NCI-H526 (cell line): ENCODE data around the gene CFD.
A peak's percentile ranks its signal among the peaks of the same experiment; 100 is the strongest.
"Not testable (repeated sequence)": the region's sequence is repeated elsewhere in the genome, so short reads cannot be mapped to it uniquely, and the experiment has no call there.

Source experiments
- DNase-seq, 2 experiments: peaks; one replicate each; lab custom pipeline; 2025; lab: John Stamatoyannopoulos, UW

The CFD gene

DNA sequence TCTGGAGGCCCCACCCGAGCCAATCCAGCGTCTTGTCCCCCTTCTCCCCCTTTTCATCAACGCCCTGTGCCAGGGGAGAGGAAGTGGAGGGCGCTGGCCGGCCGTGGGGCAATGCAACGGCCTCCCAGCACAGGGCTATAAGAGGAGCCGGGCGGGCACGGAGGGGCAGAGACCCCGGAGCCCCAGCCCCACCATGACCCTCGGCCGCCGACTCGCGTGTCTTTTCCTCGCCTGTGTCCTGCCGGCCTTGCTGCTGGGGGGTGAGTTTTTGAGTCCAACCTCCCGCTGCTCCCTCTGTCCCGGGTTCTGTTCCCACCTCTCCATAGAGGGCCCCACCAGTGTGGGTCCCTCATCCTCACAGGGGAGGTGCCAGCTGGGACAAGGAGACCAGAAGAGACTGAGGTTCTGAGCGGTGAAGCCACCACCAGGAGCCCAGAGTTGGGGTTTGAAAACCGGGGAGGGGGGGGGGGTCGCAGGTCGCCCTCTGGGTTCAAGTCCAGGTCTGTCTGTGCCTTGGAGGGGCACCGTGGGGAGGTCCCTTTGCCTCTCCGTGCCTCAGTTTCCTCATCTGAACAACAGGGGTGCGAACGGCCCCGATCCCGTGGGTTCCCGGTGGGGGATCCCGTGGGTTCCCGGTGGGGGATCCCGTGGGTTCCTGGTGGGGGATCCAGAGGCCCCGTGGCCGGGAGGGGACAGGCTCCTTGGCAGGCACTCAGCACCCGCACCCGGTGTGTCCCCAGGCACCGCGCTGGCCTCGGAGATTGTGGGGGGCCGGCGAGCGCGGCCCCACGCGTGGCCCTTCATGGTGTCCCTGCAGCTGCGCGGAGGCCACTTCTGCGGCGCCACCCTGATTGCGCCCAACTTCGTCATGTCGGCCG lies 7.1 kb upstream of the CFD start, which contains the start of gene ELANE:
Gene ELANE, plus strand, starts transcription at position 168 of the 878 bp plus-strand sequence. Its CDS starts 26 bp downstream, at position 194.
- DNase-seq, result no peak

- DNase-seq, result no peak
These were observed 6.4 kb upstream of the CFD start for GRCh38 chr19:853014-853585.

DNA sequence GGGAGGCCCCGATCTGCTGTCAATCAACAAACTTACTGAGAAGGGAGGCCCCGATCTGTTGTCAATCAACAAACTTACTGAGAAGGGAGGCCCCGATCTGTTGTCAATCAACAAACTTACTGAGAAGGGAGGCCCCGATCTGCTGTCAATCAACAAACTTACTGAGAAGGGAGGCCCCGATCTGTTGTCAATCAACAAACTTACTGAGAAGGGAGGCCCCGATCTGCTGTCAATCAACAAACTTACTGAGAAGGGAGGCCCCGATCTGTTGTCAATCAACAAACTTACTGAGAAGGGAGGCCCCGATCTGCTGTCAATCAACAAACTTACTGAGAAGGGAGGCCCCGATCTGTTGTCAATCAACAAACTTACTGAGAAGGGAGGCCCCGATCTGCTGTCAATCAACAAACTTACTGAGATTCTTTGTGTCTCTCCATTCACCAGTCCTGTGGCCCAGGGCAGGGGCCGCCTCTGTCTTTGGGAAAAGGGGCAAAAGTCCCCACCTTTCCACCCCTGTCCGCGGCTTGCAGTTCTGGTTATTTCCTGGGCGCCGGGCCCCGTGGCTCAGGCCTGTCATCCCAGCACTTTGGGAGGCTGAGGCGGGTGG lies 5.7 kb upstream of the CFD start:
- not testable (repeated sequence) for DNase-seq

DNA sequence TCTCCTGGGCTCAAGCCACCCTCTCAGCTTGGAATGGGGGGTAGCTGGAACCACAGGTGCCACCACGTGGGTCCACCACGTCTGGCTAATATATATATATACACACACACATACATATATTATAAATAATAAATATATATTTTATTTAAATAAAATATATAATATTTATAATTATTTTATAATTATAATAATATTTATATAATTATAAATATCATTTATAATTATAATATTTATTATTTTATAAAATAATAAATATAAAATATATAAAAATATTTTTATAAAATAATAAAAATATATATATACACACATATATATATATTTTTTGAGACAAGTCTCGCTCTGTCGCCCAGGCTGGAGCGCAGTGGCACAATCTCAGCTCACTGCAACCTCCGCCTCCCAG lies 4.9 kb upstream of the CFD start:
- DNase-seq, result no peak

DNA sequence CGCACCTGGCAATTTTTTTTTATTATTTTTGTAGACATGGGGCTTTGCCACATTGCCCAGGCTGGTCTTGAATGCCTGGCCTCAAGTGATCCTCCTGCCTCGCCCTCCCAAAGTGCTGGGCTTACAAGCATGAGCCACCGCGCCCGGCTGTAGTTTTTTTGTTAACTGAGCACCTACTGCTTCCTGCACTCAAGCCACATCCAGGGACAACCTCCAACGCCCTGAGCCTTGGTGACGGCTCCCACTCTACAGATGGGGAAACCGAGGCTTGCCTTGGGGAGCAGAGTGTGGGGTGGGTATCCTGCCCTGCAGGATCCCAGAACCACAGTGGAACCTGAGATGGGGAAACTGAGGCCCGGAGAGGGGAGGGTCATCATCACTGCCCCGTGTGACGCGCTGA lies 4.3 kb upstream of the CFD start:
- DNase-seq, result no peak

- no peak for DNase-seq
These were observed 3.8 kb upstream of the CFD start for GRCh38 chr19:855566-856120.

DNA sequence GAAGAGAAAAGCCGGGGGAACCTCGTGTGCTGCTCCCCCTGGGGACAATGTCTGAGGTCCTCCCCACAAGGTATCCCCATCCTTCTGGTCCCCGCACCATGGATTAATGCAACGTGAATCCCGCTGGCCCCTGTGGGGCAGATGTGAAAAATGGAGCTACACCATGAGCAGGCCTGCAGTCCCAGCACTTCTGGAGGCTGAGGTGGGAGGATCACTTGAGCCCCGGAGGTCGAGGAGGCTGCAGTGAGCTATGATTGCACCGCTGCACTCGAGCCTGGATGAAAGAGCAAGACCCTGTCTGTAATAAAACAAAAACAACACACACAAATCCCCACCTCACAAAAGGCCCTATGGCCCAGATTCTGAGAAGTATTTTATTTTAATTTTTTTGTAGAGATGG lies 1.2 kb upstream of the CFD start:
- no peak for DNase-seq

DNA sequence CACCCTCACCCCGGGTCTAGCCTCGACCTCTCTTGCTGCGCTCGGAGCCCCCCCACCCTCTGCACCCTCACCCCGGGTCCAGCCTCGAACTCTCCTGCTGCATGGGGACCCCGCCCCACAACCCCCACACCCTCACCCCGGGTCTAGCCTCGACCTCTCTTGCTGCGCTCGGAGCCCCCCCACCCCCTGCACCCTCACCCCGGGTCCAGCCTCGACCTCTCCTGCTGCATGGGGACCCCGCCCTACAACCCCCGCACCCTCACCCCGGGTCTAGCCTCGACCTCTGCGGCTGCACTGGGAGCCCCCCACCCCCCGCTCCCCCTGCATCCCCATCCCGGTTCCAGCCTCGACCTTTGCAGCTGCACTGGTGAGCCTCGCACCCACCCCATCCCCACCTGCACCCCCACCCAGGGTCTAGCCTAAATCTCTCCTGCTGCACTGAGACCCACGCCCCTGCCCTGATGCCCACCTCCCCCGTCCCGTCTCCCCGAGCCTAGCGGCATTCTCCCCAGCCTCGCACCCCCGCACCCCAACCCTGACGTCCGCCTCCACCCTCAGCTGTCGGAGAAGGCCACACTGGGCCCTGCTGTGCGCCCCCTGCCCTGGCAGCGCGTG lies 1.8 kb downstream of the CFD start:
- DNase-seq, result no peak

DNA sequence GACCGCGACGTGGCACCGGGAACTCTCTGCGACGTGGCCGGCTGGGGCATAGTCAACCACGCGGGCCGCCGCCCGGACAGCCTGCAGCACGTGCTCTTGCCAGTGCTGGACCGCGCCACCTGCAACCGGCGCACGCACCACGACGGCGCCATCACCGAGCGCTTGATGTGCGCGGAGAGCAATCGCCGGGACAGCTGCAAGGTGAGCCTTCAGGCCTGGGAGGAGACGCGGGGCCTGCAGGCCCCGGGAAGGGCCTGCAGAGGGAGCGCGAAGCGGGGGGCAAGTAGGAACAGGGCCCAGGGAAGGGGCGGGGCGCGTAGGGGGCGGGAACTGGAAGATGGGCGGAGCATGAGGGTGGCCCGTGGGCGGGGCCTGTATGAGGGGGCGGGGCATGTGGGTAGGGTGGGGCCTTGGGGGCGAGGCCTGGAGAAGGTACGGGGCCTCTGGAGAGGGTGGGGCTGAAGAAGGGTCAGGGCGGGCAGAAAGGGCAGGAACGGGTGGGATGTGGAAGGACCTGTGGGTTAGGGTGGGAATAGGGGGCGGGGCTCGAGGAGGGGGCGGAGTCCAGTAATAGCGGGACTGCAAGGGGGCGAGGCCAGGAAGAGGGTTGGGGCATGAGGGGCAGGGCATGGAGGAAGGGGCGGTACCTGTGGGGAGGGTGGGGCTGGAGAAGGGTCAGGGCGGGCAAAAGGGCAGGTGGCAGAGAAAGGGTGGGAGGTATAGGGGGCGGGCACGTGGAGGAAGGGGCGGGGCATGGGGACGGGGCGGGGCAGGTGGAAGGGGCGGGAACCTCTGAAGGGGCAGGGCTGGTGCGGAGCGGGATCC lies 2.5 kb downstream of the CFD start:
- peak; percentile 48 to 86 for DNase-seq

DNA sequence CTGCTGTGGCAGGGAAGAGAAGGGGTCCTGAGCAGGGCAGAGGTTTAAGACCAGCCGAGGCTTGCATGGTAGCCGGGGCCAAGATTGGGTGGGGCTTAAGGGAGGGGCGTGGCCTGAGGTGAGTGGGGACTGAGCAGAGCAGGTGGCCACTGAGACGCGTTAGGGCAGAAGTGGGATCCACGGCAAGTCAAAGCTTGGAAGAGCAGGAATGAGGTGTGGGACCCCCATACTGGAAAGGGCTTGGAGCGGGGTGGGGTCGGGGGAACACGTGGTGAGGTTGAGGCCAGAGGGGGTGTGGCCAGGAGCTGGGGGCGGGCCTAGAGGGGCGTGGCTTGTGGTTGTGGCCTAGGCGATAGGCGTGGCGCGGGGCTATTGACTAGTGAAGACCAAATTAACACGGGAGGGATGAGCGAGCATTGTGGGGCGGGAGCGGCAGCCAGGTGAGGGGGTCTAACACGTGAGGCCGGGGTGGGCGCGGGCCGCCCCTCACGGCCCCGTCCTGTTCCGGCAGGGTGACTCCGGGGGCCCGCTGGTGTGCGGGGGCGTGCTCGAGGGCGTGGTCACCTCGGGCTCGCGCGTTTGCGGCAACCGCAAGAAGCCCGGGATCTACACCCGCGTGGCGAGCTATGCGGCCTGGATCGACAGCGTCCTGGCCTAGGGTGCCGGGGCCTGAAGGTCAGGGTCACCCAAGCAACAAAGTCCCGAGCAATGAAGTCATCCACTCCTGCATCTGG lies 3.3 kb downstream of the CFD start:
- DNase-seq, result peak in 1 of 2 experiments; percentile 79

- DNase-seq, result no peak
These were observed 3.8 kb downstream of the CFD start for GRCh38 chr19:863315-863620.

GRCh38 chr19:866769-867300 lies 7.4 kb downstream of the CFD start:
- no peak for DNase-seq

DNA sequence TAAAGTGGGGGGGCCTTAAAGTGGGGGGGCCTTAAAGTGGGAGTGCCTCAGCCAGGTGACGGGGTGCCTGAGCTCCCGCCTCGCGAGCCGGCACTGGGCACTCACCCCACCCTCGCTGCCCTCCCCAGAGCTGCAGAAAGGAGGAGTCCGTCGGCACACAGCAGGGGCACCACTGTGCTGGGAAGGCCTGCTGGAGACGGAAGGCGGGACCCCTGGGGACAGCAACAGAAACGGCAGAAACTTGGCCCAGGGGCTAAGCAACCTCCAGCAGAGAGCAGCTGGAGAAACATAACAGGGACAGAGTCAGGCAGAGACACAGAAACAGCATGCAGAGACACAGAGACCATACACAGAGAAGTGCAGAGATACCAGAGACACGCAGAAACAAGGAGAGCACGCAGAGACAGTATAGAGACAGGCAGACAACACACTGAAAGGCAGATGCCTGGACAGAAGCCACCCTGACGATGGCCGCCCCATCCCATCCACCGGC lies 7.9 kb downstream of the CFD start:
- DNase-seq, result no peak

- DNase-seq, result no peak
These were observed 8.5 kb downstream of the CFD start for GRCh38 chr19:867855-868457.

DNA sequence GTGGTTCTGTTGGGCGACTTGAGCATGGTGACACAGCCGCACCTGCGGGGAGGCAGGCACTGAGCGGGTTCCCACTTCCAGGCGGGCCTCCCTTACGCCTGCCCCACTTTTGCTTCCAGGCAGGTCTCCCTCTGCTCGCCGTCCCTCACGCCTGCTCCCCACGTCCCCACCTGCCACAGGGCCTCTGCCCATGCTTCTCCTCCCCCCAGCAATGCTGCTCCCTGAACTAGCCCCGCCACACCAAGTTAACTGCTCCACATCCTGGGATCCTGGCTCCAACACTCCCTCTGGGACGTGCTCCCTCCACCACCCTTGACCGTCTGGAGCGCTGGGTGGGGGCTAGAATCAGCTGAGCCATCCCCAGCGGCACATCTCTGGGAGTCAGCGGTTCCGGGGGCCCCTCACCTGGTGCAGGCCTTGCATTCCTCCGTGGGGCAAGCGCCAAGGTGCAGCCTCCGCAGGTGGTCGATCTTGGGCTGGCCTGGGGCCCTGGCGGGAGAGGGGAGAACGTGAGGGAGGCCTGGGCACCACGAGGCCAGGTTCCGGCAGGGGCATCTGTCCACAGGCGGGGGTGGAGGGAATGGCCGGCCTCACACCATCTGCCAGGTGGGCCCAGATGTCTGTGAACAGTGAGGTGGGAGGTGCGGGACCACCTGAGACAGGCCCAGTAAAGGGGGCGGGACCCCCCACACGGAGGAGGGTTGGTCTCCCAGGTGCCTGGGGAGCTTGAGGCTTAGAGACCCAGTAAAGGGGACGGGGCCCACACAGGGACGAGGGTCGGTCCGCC lies 9.2 kb downstream of the CFD start:
- DNase-seq, result no peak

DNA sequence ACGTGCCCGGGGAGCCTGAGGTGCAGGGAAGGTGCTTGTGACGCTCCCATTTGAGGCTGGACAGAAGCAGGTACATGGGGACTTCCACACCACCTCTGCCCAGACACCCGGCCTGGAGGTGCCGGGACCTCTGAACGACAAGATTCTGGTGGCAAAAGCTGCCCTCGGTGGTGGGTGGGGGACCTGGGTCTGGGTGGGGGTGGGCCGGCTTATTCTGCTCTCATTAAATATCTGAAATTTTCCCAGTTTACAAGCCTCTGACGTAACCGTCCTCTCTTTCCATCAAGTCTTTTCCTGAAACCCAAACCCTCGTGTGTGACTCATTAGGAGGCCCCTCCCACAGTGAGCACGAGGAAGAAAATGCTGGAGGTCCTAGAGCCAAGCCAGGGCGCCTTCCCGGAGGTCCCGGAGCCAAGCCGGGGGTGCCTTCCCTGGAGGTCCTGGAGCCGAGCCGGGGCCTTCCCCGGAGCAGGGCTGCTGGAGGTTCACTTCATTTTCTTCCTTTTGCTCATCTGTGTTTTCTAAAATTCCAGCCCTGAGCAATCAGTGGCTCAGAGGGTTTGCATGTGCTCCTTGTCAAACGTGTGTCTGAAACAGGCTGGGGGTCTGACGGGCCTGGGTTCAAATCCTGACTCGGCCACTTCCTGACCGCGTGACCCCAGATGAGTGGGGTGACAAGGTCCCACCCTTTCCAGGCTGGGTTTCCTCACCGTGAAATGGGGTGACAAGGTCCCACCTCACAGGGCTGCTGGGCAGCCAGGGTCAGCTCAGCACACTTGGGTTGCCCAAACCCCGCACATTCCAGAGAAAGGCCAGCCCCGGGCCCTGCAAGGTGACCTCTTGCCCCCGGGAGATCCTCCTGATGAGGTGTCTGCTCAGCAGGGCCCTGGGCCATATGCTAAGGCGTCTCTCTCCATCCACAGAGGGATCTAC lies 10.0 kb downstream of the CFD start:
- no peak for DNase-seq

DNA sequence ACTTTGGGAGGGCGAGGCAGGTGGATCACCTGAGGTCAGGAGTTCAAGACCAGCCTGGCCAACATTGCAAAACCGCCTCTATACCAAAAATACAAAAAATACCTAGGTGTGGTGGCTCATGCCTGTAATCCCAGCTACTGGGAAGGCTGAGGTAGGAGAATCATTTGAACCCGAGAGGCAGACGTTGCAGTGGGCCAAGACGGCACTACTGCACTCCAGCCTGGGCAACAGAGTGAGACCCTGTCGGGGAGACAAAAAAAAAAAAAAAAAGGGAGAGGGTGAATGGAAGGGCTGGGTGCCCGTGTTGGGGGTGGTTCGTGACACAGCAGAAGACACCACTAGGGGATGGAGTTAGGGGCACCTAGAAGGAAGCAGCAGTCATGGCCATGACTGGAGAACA lies 10.8 kb downstream of the CFD start:
- no peak for DNase-seq

DNA sequence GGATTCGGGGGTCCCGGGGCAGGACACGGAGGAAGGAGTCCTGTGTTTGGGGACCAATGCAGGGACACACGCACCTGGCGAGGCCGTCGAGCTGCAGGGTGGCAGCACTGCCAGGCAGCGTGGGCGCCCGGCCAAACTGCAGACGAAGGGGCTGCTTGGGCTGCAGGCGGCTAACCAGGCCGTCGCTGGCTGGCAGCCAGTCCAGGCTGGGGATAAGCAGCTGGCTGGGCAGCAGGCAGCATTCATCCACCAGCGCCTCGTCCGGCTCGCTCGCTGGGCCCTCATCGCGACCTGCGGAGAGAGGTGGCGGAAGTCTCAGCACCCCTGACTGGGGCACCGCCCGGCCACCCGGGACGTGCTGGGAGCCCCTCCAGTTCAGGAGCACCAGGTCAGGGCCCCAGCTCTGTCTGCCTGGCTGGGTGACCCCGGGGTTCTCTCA lies 11.5 kb downstream of the CFD start:
- no peak for DNase-seq
